ENCODE measurements around the gene MED27.

Gene MED27

GRCh38 chr9:132069046-132069898 is 10.4 kb downstream of the MED27 start:
- Histone ChIP-seq H3K27ac (ENCODE audit: low read length) (no peak overlapping the region), H2AFZ (ENCODE audit: low read depth, low read length) (no peak overlapping the region), H3K36me3 (ENCODE audit: insufficient read depth, low read length) (peaks cover 35% of the 10 kb centered on the region), H3K4me1 (ENCODE audit: insufficient read depth, low read length) (no peaks in the 10 kb centered on the region), H3K79me2 (ENCODE audit: insufficient read depth, low read length) (peaks cover 79% of the 10 kb centered on the region), H4K20me1 (ENCODE audit: insufficient read depth, low read length) (peaks cover 51% of the 10 kb centered on the region), H3K9ac (ENCODE audit: low read depth, low read length) (no peak overlapping the region), H3K4me2 (ENCODE audit: insufficient read depth, low read length) (no peak overlapping the region), H3K27me3 (ENCODE audit: insufficient read depth, low read length, poor library complexity) (no peaks in the 10 kb centered on the region), H3K9me3 (ENCODE audit: insufficient read depth, low read length, severe bottlenecking) (no peaks in the 10 kb centered on the region), H3K4me3 (ENCODE audit: low read depth in 1 of 2, low read length in 2 of 2) (no peak overlapping the region)
- DNase-seq: no peak
- ATAC-seq (ENCODE audit: insufficient read depth, low read depth): no peak
- TF ChIP-seq EZH2 (IDR thresholded peaks at IDR 0.05; ENCODE audit: borderline replicate concordance, low read depth, low read length, severe bottlenecking): no peak
- TF ChIP-seq CTCF (IDR thresholded peaks at IDR 0.05; ENCODE audit: borderline replicate concordance, extremely low read depth, low read length, poor library complexity, severe bottlenecking): no peak

GRCh38 chr9:132068605-132069004 is 11.1 kb downstream of the MED27 start:
- peaks cover 80% of the 10 kb centered on the region for H3K79me2 ChIP-seq (ENCODE audit: insufficient read depth, low read length)
- TF ChIP-seq CTCF (IDR thresholded peaks at IDR 0.05; ENCODE audit: borderline replicate concordance, extremely low read depth, low read length, poor library complexity, severe bottlenecking) (no peak), EZH2 (IDR thresholded peaks at IDR 0.05; ENCODE audit: borderline replicate concordance, low read depth, low read length, severe bottlenecking) (no peak)
- peaks cover 51% of the 10 kb centered on the region for H4K20me1 ChIP-seq (ENCODE audit: insufficient read depth, low read length)
- ATAC-seq (ENCODE audit: insufficient read depth, low read depth) (no peak), DNase-seq (no peak)
- H3K27ac ChIP-seq (ENCODE audit: low read length): no peak overlapping the region
- H3K4me2 ChIP-seq (ENCODE audit: insufficient read depth, low read length): no peak overlapping the region
- peaks cover 35% of the 10 kb centered on the region for H3K36me3 ChIP-seq (ENCODE audit: insufficient read depth, low read length)
- no peak overlapping the region for H3K4me3 ChIP-seq (ENCODE audit: low read depth in 1 of 2, low read length in 2 of 2)
- H2AFZ ChIP-seq (ENCODE audit: low read depth, low read length): no peak overlapping the region
- H3K4me1 ChIP-seq (ENCODE audit: insufficient read depth, low read length): no peaks in the 10 kb centered on the region
- no peaks in the 10 kb centered on the region for H3K9me3 ChIP-seq (ENCODE audit: insufficient read depth, low read length, severe bottlenecking)
- no peaks in the 10 kb centered on the region for H3K27me3 ChIP-seq (ENCODE audit: insufficient read depth, low read length, poor library complexity)
- H3K9ac ChIP-seq (ENCODE audit: low read depth, low read length): no peak overlapping the region

- ATAC-seq (ENCODE audit: insufficient read depth, low read depth): no peak
- Histone ChIP-seq H3K27me3 (ENCODE audit: insufficient read depth, low read length, poor library complexity) (no peaks in the 10 kb centered on the region), H3K9me3 (ENCODE audit: insufficient read depth, low read length, severe bottlenecking) (no peaks in the 10 kb centered on the region), H3K79me2 (ENCODE audit: insufficient read depth, low read length) (peaks cover 73% of the 10 kb centered on the region), H3K27ac (ENCODE audit: low read length) (no peak overlapping the region), H4K20me1 (ENCODE audit: insufficient read depth, low read length) (peaks cover 45% of the 10 kb centered on the region), H3K36me3 (ENCODE audit: insufficient read depth, low read length) (peaks cover 15% of the 10 kb centered on the region; the same call in 1 of the 2 replicates), H3K4me3 (ENCODE audit: low read depth in 1 of 2, low read length in 2 of 2) (no peak overlapping the region), H3K9ac (ENCODE audit: low read depth, low read length) (no peak overlapping the region), H3K4me1 (ENCODE audit: insufficient read depth, low read length) (no peaks in the 10 kb centered on the region), H3K4me2 (ENCODE audit: insufficient read depth, low read length) (no peak overlapping the region), H2AFZ (ENCODE audit: low read depth, low read length) (no peak overlapping the region)
- DNase-seq: no peak
- TF ChIP-seq EZH2 (IDR thresholded peaks at IDR 0.05; ENCODE audit: borderline replicate concordance, low read depth, low read length, severe bottlenecking): no peak
- no peak for TF ChIP-seq CTCF (IDR thresholded peaks at IDR 0.05; ENCODE audit: borderline replicate concordance, extremely low read depth, low read length, poor library complexity, severe bottlenecking)
Observed at GRCh38 chr9:132066511-132066910, 13.2 kb downstream of the MED27 start.

Measured in DND-41 (cell line).